Pulmonary artery endothelial cell (primary cell): Measurements from ENCODE around the gene C9orf85. TPM values are rescaled to one million over a fixed set of nuclear protein-coding genes. Genes with fewer than 3 reads are reported as not detected.
"Not testable (repeated sequence)": the region's sequence is repeated elsewhere in the genome, so short reads cannot be mapped to it uniquely, and the experiment has no call there.

Experiments
- DNase-seq: peaks from one replicate; pipeline ENCODE4 v3.0.0-alpha.2; 2011; ENCODE audit warnings: low read depth, low spot score
- total RNA-seq: library from RNA; depleted of rRNA; stranded (reverse); fragments of >200 nt; gene quantifications from 2 replicates; pipeline ENCODE4 v1.2.3, GENCODE V29; 2014

C9orf85 gene
- total RNA-seq, 1 donor from 2014 or later: 11.3 TPM

GRCh38 chr9:71941998-71942567 lies 30.6 kb downstream of the C9orf85 start:
- no peak for DNase-seq

DNA sequence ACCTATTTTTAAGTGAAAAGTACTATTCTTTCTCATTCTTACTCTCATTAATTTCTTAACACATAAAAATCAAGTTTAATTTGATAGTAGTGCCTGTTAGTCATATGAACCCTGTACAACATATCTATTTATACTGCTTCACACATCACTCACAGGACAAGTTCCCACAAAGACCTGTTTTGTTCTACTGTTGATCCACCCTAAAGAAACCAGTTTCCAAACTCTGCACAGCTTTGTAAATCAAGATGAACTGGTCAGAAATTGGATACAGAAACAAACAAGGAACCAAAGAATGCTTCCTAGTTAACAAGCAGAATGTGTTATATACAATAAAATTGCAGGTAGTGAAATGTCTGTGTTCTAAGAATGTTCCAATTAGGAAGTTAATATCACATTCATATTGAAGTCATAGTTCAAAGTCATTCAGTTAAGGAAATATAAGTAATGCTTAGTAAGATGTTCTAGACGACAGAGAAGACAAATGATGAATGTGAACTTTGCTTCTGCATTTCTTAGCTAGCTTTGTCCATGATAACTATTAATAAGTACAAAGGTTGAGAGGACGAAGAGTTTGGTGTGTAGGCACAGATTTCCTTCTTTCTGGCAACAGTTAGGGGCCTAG lies 33.4 kb downstream of the C9orf85 start:
- no peak for DNase-seq

- not testable (repeated sequence) for DNase-seq
Observed at GRCh38 chr9:71954652-71955051, 43.2 kb downstream of the C9orf85 start.

DNA sequence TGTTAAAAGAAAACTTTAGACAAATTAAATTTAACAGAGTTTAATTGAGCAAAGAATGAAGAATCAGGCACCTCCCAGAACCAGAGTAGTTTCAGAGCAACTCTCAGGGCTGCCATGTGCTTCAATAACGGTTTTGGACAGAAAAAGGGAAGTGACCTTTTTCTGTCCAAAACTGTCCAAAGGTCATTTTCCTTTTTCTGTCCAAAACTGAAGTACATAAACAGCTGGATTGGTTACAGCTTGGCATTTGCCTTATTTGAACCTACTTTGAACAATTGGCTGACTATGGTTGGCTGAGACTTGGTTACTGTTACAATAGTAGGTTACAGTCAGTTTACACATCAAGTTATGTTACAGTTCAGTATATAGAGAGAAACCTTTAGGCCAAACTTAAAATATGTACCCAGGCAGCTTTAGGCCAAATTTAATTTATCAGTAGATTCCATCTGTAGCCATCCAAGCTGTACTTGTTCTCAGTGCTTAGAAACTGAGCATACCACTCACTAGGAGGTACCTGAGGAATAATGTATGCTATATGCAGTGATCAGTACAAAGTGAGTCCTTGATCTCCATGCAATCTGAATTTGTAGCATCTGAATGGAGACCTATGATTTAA lies 44.0 kb downstream of the C9orf85 start:
- DNase-seq: no peak

- no peak for DNase-seq
Observed at GRCh38 chr9:71962328-71962727, 50.9 kb downstream of the C9orf85 start.

DNA sequence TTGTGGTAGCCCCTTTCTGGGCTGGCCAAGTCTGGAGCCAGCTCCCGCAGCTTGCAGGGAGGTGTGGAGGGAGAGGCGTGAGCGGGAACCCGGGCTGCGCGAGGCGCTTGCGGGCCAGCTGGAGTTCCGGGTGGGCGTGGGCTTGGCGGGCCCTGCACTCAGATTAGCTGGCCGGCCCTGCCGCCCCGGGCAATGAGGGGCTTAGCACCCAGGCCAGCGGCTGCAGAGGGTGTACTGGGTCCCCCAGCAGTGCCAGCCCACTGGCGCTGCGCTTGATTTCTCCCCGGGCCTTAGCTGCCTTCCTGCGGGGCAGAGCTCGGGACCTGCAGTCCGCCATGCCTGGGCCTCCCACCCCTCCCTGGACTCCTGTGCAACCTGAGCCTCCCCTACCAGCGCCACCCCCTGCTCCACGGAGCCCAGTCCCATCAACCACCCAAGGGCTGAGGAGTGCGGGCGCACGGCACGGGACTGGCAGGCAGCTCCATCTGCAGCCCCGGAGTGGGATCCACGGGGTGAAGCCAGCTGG lies 52.1 kb downstream of the C9orf85 start:
- not testable (repeated sequence) for DNase-seq

DNA sequence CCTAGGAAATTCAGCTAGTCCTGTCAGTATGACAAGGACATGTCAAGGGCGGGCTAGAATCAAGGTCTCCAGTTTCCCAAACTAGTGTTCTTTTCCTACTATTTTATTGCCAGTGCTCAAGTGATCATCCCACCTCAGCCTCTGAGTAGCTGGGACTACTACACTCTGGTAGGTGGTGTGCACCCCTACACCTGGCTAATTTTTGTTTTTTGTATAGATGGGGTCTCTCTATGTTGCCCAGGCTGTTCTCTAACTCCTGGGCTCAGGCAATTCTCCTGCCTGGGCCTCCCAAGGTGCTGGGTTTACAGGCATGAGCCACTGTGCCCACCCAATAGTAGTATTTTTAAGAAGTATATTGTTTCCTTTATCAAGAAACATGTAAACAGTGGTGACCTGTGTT lies 54.0 kb downstream of the C9orf85 start:
- no peak for DNase-seq

DNA sequence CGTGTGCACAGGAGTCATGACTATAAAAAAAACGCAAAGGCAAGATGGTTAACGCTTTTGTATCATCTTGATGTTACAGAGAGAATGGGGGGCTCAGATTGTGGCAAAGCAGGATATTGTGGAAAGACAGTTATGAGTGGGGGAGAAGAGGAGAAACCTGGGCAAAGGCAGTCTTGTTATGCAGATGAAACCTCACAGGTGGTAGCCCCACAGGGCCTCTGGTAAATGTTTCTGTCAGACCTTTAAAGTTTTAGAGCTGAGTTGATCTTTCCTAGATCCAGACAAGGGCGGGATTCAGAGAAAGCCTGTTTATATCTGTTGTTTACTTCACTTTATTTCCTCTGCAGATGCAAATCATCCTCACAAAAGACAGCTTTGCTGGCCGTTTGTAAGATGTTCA lies 55.2 kb downstream of the C9orf85 start:
- DNase-seq: no peak

DNA sequence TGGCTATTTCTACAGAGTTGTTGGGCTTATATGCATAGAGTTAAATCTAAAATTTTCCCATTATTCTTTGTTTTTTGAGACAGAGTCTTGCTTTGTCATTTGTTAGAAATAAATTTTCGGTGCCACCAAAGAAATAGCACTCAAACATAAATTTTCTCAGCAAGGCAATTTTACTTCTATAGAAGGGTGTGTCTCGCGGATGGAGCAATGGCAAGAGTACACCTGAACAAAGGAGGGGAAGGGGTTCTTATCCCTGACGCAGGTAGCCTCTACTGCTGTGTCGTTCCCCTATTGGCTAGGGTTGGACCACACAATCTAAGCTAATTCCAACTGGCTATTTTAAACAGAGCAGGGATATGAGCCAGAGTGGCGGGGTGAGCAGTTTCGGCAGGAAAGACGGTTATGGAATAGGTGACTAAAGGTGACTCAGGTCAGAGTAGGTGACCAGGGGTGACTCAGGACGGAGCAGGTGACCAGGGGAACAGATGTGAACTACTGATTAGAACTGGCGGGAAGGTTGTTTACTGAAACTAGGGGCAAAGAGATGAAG lies 57.2 kb downstream of the C9orf85 start:
- no peak for DNase-seq

DNA sequence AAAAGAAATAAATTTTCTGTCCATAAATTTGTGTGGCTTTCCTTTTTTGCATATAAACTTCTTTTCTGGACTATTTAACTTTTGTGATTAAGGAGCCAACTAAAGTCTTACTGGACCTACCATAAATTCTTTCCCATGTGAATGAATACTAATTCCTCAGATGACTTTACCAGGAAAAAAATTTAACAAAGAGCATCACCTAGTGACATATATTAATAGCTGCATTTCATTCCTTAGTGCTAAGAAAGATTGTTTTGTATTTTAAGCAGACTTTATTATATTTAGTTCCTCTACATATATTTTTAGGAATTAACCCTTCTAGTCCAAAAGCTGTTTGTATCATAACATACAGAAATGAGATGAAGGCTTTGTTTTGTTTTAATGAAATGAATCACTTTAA lies 64.4 kb downstream of the C9orf85 start:
- DNase-seq: no peak

DNA sequence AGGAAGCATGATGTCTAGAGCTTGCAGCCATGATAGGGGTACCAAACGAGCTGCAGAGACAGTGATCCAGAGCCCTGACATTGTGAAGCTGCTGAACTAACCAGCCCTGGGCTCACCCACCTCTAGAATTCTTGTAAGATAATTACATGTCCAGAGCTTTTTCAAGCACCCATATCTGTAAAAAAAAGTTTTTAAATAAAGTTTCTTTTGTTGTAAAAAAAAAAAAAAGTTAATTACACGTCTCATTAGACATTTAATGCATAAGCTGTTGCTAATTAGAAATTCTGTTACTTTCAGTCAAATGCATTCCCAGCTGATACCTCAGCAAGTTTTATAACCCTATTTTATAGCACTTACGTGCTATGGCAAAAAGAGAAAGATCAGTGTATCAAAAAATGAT lies 65.6 kb downstream of the C9orf85 start:
- DNase-seq: no peak

DNA sequence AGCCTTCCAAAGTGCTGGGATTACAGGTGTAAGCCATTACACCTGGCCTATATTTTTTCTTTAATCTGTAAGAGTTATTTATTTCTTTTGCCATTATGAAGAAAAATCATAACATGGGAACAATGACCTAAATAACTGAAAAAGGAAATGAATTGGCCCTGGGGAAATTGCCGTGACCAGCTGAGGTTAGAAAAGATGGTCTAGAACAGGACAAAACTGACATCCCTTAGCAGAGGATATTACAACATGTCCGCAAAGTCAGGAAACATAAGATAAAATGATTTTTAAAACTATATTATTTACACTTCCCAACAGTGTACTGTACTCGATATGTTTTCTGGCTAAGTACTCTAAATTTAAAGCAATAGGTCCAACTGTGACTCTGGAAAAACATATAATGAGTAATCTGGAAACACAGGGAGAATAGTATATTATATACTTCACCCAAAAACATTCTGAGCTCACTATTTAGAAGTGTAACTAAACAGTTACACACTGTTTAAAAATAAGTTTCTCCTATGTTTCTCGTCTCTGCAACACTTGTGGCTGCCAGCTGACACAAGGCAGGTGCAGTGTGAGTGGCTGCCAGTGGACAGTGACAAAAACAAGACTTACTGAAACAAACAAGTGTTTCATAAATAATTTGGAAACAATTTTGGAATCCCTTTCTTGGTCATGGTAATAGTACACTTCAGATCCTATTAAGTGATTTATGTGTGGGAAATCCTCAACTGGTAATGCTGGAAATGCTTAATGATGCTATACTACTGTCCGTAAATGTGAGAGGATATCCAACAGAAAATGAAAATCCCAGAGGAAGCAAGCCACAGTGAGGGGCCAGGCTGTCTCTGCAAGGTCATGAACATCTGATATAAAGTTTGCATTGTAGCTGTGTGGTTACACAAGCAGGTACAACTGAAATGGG lies 69.1 kb downstream of the C9orf85 start:
- DNase-seq: no peak

GRCh38 chr9:71981944-71982343 lies 70.5 kb downstream of the C9orf85 start:
- DNase-seq: no peak

DNA sequence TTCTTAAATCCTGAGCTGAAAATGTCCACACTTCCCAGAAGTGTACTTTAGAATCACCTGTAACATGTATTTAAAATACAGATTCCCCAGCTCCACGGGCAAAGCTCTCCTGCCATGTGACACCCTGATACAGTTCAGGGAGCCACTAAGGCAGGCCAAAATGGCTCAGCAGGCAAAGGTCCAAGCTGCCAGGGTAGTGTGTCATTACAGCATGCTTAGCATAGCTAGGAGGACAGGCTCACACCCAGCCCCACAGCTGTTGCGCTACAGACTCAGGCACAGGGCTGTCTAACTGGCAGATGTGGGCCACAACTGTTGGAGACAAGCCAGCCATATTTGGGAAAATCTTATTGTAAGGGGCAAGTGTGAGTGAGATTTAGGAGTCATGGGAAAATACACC lies 73.0 kb downstream of the C9orf85 start:
- no peak for DNase-seq

DNA sequence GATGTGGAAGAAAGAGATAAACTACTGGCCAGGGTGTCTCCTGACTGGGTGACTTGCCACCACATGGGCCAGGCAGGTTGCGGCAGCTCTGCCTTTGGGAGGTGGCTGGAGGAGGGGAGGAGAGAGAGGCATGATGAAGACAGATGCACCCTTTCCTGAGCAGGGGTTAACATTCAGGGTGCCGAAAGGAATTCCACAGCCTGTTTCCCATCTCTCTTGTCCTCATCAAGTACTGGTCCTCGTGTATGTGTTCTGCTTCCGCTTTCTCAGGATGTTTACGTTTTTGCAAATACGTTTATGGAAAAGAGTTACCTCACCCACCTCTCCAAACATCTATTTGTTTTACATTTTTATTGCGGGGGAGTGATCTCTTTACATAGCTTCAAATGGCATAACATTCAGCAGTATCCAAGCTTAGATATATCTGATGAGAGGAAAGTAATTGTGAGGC lies 73.4 kb downstream of the C9orf85 start:
- no peak for DNase-seq

GRCh38 chr9:71985297-71985911 lies 74.0 kb downstream of the C9orf85 start:
- DNase-seq: no peak

DNA sequence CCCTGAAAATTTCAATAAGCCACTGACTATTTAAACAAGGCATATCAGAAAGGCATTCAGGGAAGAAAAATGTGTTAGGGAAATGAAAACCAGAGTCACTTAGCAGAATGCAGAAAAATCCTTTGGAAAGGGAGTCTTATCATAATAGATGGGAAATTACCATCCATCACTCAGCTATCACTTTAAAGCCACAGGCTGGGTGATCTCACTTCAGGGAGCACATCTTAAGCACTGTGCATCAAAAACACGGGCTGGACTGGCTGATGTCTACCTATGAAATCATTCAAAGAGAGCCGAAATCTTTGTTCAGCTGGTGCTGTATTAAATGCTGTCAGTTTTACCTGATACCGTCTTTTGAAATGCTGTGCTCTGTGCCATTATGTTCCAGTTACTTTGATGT lies 75.5 kb downstream of the C9orf85 start:
- no peak for DNase-seq

GRCh38 chr9:71987471-71988371 lies 76.3 kb downstream of the C9orf85 start:
- DNase-seq: no peak

GRCh38 chr9:71990466-71990865 lies 79.0 kb downstream of the C9orf85 start:
- no peak for DNase-seq

GRCh38 chr9:72005451-72005850 lies 94.0 kb downstream of the C9orf85 start:
- DNase-seq: no peak
